ENCODE results near the gene INSL3. TPM values are rescaled to one million over a fixed set of nuclear protein-coding genes. Genes with fewer than 3 reads are reported as not detected.
"Not testable (repeated sequence)": the region's sequence is repeated elsewhere in the genome, so short reads cannot be mapped to it uniquely, and the experiment has no call there.

INSL3 gene
- polyA plus RNA-seq, 3 donors: 0.26 to 0.28 (median 0.28) TPM

- no peak for DNase-seq (ENCODE audit: low read depth in 3 of 3, low spot score in 2 of 3)
Measured at GRCh38 chr19:17790059-17790780, 31.1 kb downstream of the INSL3 start.

GRCh38 chr19:17788632-17789031 is 32.7 kb downstream of the INSL3 start:
- no peak for DNase-seq (ENCODE audit: low read depth in 3 of 3, low spot score in 2 of 3)

GRCh38 chr19:17787274-17787913 is 33.9 kb downstream of the INSL3 start:
- no peak for DNase-seq (ENCODE audit: low read depth in 3 of 3, low spot score in 2 of 3)

DNA sequence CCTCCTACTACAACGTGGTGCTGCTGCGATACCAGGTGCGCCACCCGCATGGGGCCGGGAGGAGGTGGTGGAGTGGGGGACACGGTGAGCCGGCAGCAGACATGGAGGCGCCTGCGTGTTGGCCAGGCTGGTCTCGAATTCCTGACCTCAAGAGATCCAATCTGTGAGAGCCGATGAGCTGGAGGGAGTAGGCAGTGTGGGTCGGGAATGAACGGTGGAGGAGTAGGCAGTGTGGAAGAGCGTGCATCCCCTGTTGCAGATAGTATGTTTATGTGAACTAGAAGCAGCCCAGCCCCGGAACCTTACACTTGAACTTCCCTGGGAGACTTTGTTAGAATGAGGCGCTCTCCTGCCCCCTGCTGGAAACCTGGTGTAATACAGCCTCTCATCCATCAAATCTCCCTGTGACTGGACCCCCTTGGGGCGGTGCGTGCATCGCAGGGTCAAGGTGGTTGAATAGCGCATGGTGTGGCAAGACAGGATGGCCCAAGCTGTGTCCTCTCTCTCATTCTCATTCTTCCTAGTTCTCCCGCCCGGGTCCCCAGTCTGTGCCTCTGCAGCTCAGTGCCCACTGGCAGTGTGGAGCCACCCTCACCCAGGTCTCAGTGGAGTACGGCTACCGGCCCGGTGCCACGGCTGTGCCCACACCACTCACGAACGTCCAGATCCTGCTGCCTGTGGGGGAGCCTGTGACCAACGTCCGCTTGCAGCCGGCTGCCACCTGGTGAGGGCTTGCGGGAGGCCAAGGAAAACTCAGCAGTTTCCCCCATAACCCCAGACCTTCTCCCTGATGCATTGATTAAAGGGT is 36.9 kb downstream of the INSL3 start:
- peak in 1 of 3 donors; percentile 68 for DNase-seq (ENCODE audit: low read depth in 3 of 3, low spot score in 2 of 3)

- not testable (repeated sequence) for DNase-seq (ENCODE audit: low read depth in 3 of 3, low spot score in 2 of 3)
Measured at GRCh38 chr19:17783721-17784120, 37.6 kb downstream of the INSL3 start.

DNA sequence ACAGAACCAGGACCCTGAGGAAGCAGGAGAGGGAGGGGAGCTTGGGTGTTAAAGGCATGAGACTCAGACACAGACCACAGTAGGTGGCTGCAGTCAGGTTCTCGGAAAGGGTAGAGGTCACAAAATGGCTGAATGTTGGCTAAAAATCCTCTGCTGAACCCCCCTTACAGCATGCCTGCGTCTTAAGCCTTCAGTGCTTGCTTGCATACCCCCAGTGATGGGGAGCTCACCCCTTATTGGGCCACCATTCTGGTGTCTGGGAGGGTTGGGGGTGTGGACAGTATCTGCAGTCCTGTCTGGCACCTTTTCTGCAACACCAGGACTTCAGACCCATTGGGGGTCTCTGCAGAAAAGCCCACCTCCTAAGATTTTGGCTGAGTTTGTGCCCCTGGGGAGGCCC is 40.5 kb downstream of the INSL3 start:
- no peak for DNase-seq (ENCODE audit: low read depth in 3 of 3, low spot score in 2 of 3)

DNA sequence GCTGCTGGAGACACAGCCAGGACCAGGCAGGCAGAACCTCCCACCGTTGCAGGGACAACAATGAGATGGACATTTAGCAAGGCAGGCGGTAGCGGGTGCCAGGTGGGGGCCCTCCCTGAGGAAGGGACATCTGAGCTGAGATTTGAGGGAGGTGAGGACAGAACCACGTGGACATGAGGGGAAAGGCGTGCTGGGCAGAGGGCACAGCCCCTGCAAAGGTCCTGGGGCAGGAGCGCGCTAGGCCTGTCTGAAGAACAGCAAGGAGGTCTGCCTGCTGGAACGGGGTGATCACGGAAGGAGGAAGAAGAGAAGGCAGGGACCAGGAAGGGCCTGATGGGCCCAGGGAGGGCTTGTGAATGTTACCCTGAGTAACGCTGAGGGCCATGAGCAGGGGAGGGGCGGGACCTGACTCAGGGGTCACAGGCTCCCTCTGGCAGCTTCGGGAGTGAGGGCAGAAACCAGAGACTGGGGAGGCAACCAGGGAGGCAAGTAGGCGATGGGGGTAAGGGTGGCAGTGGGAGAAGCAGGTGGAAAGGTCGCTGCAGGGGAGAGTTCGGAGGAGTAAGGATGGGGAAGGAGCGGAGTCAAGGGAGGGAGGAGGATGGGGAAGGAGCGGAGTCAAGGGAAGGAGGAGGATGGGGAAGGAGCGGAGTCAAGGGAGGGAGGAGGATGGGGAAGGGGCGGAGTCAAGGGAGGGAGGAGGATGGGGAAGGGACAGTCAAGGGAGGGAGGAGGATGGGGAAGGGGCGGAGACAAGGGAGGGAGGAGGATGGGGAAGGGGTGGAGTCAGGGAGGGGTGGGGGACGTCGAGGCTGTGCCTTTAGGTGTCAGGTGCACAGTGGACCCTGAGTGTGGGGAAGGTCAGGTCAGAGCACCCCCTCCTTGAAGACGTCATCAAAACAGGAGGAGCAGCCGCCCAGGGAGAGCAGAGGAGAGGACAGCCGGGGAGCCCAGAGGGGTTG is 42.1 kb downstream of the INSL3 start:
- no peak for DNase-seq (ENCODE audit: low read depth in 3 of 3, low spot score in 2 of 3)

GRCh38 chr19:17778251-17778967 is 42.9 kb downstream of the INSL3 start:
- no peak for DNase-seq (ENCODE audit: low read depth in 3 of 3, low spot score in 2 of 3)

- DNase-seq (ENCODE audit: low read depth in 3 of 3, low spot score in 2 of 3): not testable (repeated sequence)
Measured at GRCh38 chr19:17777840-17778239, 43.5 kb downstream of the INSL3 start.

- DNase-seq (ENCODE audit: low read depth in 3 of 3, low spot score in 2 of 3): no peak
Measured at GRCh38 chr19:17775991-17776803, 45.1 kb downstream of the INSL3 start.

DNA sequence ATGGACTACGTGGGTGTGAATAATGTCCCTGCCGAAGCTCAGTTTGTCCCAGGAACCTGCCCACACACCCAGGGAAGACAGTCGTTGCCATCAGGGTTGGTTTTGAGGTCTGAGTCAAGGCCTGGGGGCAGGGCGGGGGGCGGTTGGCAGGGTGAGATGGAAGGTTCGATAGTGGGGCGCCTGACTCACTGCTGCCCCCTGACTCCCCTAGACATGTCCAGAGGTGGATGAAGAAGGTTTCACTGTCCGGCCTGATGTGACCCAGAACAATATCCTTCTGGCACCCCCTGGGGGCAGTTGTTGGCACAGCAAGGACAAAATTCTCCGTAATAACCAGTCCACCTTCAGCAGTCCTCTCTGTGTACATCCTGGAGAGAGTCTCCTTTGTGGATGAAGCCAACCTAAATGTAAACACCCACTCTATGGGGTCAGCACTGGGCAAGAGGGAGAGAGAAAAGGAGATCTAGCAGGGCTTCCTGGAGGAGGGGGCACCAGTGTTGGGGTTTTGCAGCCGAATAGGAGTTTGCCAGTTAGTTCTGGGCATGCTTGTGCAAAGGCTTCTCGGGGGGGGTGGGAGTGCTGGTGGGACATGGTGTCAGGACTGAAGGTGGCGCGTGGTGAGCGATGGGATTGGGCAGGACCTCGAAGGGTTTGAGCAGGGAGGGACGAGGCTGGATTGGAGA is 45.9 kb downstream of the INSL3 start:
- DNase-seq (ENCODE audit: low read depth in 3 of 3, low spot score in 2 of 3): no peak

- DNase-seq (ENCODE audit: low read depth in 3 of 3, low spot score in 2 of 3): no peak
Measured at GRCh38 chr19:17772172-17772571, 49.1 kb downstream of the INSL3 start.

DNA sequence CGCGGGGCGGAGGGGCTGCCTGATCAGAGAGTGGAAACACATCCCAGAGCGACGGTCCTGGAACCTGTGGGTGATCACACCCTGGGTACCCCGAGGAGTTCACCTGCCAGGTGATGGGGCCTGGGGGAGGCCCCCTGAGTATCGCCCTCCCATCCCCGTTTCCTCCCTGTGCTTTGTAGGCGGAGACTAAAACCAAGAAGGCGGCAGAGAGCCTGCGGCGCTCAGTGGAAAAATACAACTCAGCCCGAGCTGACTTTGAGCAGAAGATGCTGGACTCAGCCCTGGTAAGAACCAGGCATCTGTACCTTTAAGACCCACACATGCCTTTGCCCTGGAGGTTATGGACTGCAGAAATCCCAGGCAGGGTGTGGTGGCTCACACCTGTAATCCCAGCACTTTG is 50.7 kb downstream of the INSL3 start:
- DNase-seq (ENCODE audit: low read depth in 3 of 3, low spot score in 2 of 3): no peak

- no peak for DNase-seq (ENCODE audit: low read depth in 3 of 3, low spot score in 2 of 3)
Measured at GRCh38 chr19:17767559-17767958, 53.8 kb downstream of the INSL3 start.

DNA sequence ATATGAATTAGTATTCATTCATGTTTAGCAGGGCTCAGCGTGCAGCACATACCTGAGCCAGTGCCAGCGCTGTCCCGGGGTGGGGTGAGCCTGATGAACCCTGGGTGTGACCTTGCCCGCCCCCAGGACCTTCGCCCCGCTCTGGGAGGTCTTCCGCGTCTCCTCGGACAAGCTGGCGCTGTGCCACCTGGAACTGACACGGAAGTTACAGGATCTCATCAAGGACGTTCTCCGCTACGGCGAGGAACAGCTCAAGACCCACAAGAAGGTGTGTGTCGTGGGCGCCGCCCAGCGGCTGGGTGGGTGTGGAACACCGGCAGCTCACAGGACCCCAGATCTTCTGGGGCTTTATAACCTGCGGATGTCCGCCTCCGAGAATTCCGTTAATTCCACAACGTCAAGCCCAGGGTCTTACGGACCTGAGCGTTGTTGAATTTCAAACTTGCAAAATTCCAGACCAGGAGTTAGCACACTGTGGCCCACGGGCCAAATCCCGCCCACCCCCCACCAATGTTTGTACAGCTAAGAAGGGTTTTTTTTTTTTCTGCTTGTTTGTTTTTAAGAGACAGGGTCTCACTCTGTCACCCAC is 54.7 kb downstream of the INSL3 start:
- peak in 1 of 3 donors; percentile 55 for DNase-seq (ENCODE audit: low read depth in 3 of 3, low spot score in 2 of 3)
